Left ventricle myocardium inferior (tissue), 1 donor: ENCODE measurements around the gene MCC. TPM values are rescaled to one million over a fixed set of nuclear protein-coding genes. Genes with fewer than 3 reads are reported as not detected.
A peak's percentile ranks its signal among the peaks of the same experiment; 100 is the strongest.

ENCODE experiments used
- DNase-seq: peaks from one replicate; pipeline ENCODE4 v3.0.0-alpha.2; 2020
- H3K27ac ChIP-seq: fragments of 200-600 bp; replicated peaks from 2 replicates; pipeline ENCODE4 v1.8.0; 2021
- H3K27me3 ChIP-seq: fragments of 200-600 bp; 2 replicates; pipeline ENCODE4 v1.8.0; 2021; ENCODE audit warnings: low read depth
- H3K36me3 ChIP-seq: fragments of 200-600 bp; 2 replicates; pipeline ENCODE4 v1.8.0; 2021
- H3K4me1 ChIP-seq: fragments of 200-600 bp; 2 replicates; pipeline ENCODE4 v1.8.0; 2021
- H3K4me3 ChIP-seq: fragments of 200-600 bp; 2 replicates; pipeline ENCODE4 v1.8.0; 2021; ENCODE audit warnings: mild to moderate bottlenecking, moderate library complexity
- H3K9me3 ChIP-seq: fragments of 200-600 bp; replicated peaks from 2 replicates; pipeline ENCODE4 v1.8.0; 2021
- CTCF ChIP-seq: fragments of 200-600 bp; IDR thresholded peaks from 2 replicates; pipeline ENCODE4 v1.8.0; 2021; ENCODE audit warnings: antibody characterized with exemption, mild to moderate bottlenecking, borderline replicate concordance
- intact Hi-C: fragments of 100-400 bp; cut with micrococcal nuclease; formaldehyde crosslinking; loops from one replicate; pipeline ENCODE4 v1.11.0; 2022
- total RNA-seq: library from RNA; stranded (reverse); fragmentation: NEBNext Ultra II Directional; extraction: Animal tissue kit (Norgen Biotek cat#: 25700); gene quantifications from one replicate; pipeline ENCODE4 v1.2.1, GENCODE V29; 2021
- donor health status: DM: no; HTN: yes; CAD: no; lungs with severe emphysema.

Gene MCC
- total RNA-seq, 1 donor from 2014 or later: 31.6 TPM

- peaks cover 8% of the 10 kb centered on the region for H3K4me1 ChIP-seq
- no peaks in the 10 kb centered on the region for H3K9me3 ChIP-seq
- no peak overlapping the region for H3K27ac ChIP-seq
- intact Hi-C loops: no loop called here
- no peak overlapping the region for H3K4me3 ChIP-seq
- no peak for TF ChIP-seq CTCF
- DNase-seq: no peak
- no peaks in the 10 kb centered on the region for H3K27me3 ChIP-seq
- no peaks in the 10 kb centered on the region for H3K36me3 ChIP-seq
Measured at GRCh38 chr5:113317636-113318035, 170.6 kb downstream of the MCC start.

DNA sequence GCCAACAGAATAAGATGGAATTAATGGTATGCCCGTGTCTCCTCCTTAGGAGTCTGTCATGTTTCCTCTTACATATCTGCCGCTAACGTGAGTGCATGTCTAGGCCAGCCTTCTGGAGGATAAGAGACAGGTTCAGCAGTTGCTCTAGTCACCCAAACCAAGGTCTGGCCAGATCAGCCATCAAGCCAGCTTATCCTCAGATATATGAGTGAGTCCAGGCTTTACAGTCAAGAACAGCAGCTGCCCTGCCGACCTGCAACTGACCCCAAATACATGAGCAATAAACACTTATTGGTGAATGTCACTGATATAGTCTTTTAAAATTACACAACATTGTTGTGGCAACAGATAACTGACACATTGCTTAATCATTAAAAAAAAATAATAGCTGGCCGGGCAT, 177.0 kb downstream of the MCC start:
- no peak overlapping the region for H3K27ac ChIP-seq
- no peaks in the 10 kb centered on the region for H3K4me1 ChIP-seq
- intact Hi-C loops: no loop called here
- H3K36me3 ChIP-seq: no peaks in the 10 kb centered on the region
- TF ChIP-seq CTCF: no peak
- DNase-seq: no peak
- H3K4me3 ChIP-seq: no peak overlapping the region
- no peaks in the 10 kb centered on the region for H3K27me3 ChIP-seq
- no peaks in the 10 kb centered on the region for H3K9me3 ChIP-seq

DNA sequence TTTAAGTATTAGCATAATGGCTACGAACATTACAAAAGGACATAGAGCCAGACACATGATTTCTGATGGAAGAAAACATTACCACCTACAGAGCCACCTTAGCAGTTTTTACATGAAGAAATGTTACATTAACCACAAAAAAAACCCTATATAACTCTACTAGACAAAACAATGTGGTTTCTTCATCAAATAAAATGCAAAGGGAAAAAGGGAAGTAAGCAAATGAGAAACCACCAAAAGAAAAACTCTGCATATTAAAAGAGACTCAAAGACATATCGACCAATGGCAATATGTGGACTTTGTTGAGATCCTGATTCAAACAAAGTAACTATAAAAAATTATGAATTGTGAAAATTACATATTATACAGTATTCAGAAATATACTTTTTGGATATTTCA, 186.1 kb downstream of the MCC start:
- Histone ChIP-seq H3K4me1 (no peaks in the 10 kb centered on the region), H3K27me3 (no peaks in the 10 kb centered on the region), H3K4me3 (no peak overlapping the region), H3K9me3 (no peaks in the 10 kb centered on the region), H3K36me3 (no peaks in the 10 kb centered on the region), H3K27ac (no peak overlapping the region)
- no peak for DNase-seq
- intact Hi-C loops: no loop called here
- no peak for TF ChIP-seq CTCF

GRCh38 chr5:113299591-113299990, 188.7 kb downstream of the MCC start:
- Histone ChIP-seq H3K27ac (no peak overlapping the region), H3K4me1 (peaks cover 15% of the 10 kb centered on the region), H3K9me3 (no peaks in the 10 kb centered on the region), H3K4me3 (no peak overlapping the region), H3K27me3 (no peaks in the 10 kb centered on the region), H3K36me3 (no peaks in the 10 kb centered on the region)
- intact Hi-C loops: no loop called here
- TF ChIP-seq CTCF: no peak
- no peak for DNase-seq

DNA sequence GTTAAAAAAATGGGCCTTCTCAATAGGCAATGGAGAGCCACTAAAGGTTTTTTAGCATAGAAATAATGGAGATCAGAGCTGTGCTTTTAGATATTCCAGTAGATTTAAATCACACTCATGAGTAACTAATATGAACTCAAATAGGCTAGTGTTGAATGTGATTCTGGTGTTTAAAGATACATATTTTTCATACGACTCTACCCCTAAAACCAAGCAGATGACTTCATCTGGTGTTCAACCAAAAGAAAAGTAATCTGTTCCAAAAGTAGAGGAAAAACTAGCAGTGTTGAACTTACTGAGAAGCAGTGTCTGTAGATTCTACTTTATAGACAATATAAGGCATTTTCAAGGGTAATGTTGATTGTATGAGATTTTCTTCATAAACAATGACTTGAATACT, 191.6 kb downstream of the MCC start:
- Histone ChIP-seq H3K27ac (no peak overlapping the region), H3K36me3 (no peaks in the 10 kb centered on the region), H3K4me3 (no peak overlapping the region), H3K9me3 (no peaks in the 10 kb centered on the region), H3K27me3 (no peaks in the 10 kb centered on the region), H3K4me1 (peaks cover 44% of the 10 kb centered on the region)
- TF ChIP-seq CTCF: no peak
- no peak for DNase-seq
- intact Hi-C loops: no loop called here

DNA sequence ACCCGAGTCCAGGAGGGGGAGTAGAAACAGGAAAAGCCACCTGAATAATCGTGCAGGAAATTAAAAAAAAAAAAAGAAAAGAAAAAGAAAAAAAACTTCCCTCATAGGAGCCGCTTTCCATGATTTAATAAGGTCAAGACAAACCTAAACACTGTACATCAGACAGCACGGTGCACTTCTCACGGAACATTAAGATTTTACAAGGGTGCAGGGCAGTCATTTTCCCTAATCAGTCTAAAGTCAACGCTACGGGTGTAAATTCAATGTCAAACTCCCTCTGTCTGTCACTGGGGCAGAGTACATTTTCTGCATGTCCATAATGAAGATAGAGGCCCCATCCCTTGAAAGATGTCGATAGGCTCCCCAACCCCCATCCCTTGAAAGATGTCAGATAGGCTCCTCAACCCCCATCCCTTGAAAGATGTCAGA, 193.1 kb downstream of the MCC start:
- Histone ChIP-seq H3K9me3 (no peaks in the 10 kb centered on the region), H3K27me3 (no peaks in the 10 kb centered on the region), H3K4me3 (peak overlapping the region; percentile 89), H3K4me1 (peaks cover 58% of the 10 kb centered on the region), H3K27ac (peak overlapping the region; percentile 97), H3K36me3 (no peaks in the 10 kb centered on the region)
- intact Hi-C loops: no loop called here
- TF ChIP-seq CTCF: peak; percentile 20
- DNase-seq: no peak
